Vagina (tissue), 2 donors: ENCODE results near the gene BTG2. TPM values are rescaled to one million over a fixed set of nuclear protein-coding genes. Genes with fewer than 3 reads are reported as not detected.

Source experiments
- DNase-seq, 2 donors: peaks; one replicate each; pipeline ENCODE4 v3.0.0-alpha.2; 2017; ENCODE audit errors: extremely low spot score in 2 of 2
- H3K27ac ChIP-seq: fragments of 200-600 bp; sonication (generic); one replicate; pipeline ENCODE4 v1.5.1; 2019
- H3K27me3 ChIP-seq: fragments of 200-600 bp; sonication (generic); one replicate; pipeline ENCODE4 v1.5.1; 2019
- H3K36me3 ChIP-seq, 2 donors: fragments of 200-600 bp; sonication (generic); one replicate each; pipeline ENCODE4 v1.5.1; 2017 to 2019
- H3K4me1 ChIP-seq: fragments of 200-600 bp; sonication (generic); one replicate; pipeline ENCODE4 v1.5.1; 2019
- H3K4me3 ChIP-seq, 2 donors: fragments of 200-600 bp; sonication (generic); 1 replicate in 1 of 2; 2 replicates in 1 of 2; pipeline ENCODE4 v1.5.1; 2016 to 2019
- H3K9me3 ChIP-seq: fragments of 200-600 bp; sonication (generic); one replicate; pipeline ENCODE4 v1.5.1; 2019
- CTCF ChIP-seq, 3 experiments: fragments of 450-650 bp in 2 of 3; fragments of 200-600 bp in 1 of 3; sonication (generic) in 1 of 3; IDR thresholded peaks; one replicate each; pipeline ENCODE4 v1.5.1; 2017 to 2019; ENCODE audit warnings: antibody characterized with exemption in 3 of 3, mild to moderate bottlenecking in 2 of 3, moderate library complexity in 2 of 3
- POLR2A ChIP-seq, 2 donors: fragments of 450-650 bp; IDR thresholded peaks; one replicate each; pipeline ENCODE4 v1.6.1; 2017; ENCODE audit warnings: antibody characterized with exemption in 2 of 2, mild to moderate bottlenecking in 2 of 2, moderate library complexity in 2 of 2
- POLR2AphosphoS5 ChIP-seq, 2 donors: sonication (generic); formaldehyde crosslinking; IDR thresholded peaks; one replicate each; pipeline ENCODE4 v1.9.0; 2017; ENCODE audit warnings: antibody characterized with exemption in 2 of 2, mild to moderate bottlenecking in 2 of 2, low read depth in 1 of 2; ENCODE audit not compliant: insufficient read depth in 1 of 2
- intact Hi-C: fragments of 100-400 bp; cut with DNase I; formaldehyde crosslinking; loops from one replicate; pipeline ENCODE4 v1.15.1; 2023
- total RNA-seq: library from RNA; depleted of rRNA; stranded (reverse); fragments of >200 nt; gene quantifications from one replicate; pipeline ENCODE4 v1.2.3, GENCODE V29; 2016

Gene BTG2
- total RNA-seq, 1 donor from 2014 or later = 191 TPM

GRCh38 chr1:203288400-203288799, 16.9 kb upstream of the BTG2 start:
- no peak for DNase-seq
- Histone ChIP-seq H3K4me3 (no peak overlapping the region), H3K36me3 (no peaks in the 10 kb centered on the region), H3K4me1 (peaks cover 61% of the 10 kb centered on the region), H3K27me3 (no peaks in the 10 kb centered on the region), H3K9me3 (no peaks in the 10 kb centered on the region), H3K27ac (peak overlapping the region; percentile 89)
- TF ChIP-seq POLR2AphosphoS5 (IDR thresholded peaks at IDR 0.05; ENCODE audit: insufficient read depth in 1 of 2, low read depth in 1 of 2) (no peak), POLR2A (IDR thresholded peaks at IDR 0.05) (no peak), CTCF (IDR thresholded peaks at IDR 0.05) (no peak)
- intact Hi-C loops = no loop called here

GRCh38 chr1:203289281-203289981, 15.9 kb upstream of the BTG2 start:
- DNase-seq = no peak
- Histone ChIP-seq H3K36me3 (no peaks in the 10 kb centered on the region), H3K4me1 (peaks cover 61% of the 10 kb centered on the region), H3K27ac (peak overlapping the region; percentile 89), H3K27me3 (no peaks in the 10 kb centered on the region), H3K4me3 (peak overlapping the region in 1 of 2 donors; percentile 23), H3K9me3 (no peaks in the 10 kb centered on the region)
- no peak for TF ChIP-seq CTCF (IDR thresholded peaks at IDR 0.05)
- peak in 1 of 2 donors; percentile 12 for TF ChIP-seq POLR2AphosphoS5 (IDR thresholded peaks at IDR 0.05; ENCODE audit: insufficient read depth in 1 of 2, low read depth in 1 of 2)
- intact Hi-C loops = no loop called here

GRCh38 chr1:203289982-203290260, 15.4 kb upstream of the BTG2 start:
- Histone ChIP-seq H3K4me1 (peaks cover 61% of the 10 kb centered on the region), H3K36me3 (no peaks in the 10 kb centered on the region), H3K9me3 (no peaks in the 10 kb centered on the region), H3K27ac (peak overlapping the region; percentile 89), H3K4me3 (peak overlapping the region; percentile 23 to 28), H3K27me3 (no peaks in the 10 kb centered on the region)
- intact Hi-C loops = no loop called here
- no peak for TF ChIP-seq POLR2AphosphoS5 (IDR thresholded peaks at IDR 0.05; ENCODE audit: insufficient read depth in 1 of 2, low read depth in 1 of 2)
- DNase-seq = no peak

GRCh38 chr1:203290261-203291089, 14.8 kb upstream of the BTG2 start:
- DNase-seq = no peak
- peak overlapping the region; percentile 23 to 28 for H3K4me3 ChIP-seq
- H3K27ac ChIP-seq = peak overlapping the region; percentile 89
- peak; percentile 86 to 92 for TF ChIP-seq POLR2AphosphoS5 (IDR thresholded peaks at IDR 0.05; ENCODE audit: insufficient read depth in 1 of 2, low read depth in 1 of 2)
- TF ChIP-seq POLR2A (IDR thresholded peaks at IDR 0.05) = peak in 1 of 2 donors; percentile 42
- TF ChIP-seq CTCF (IDR thresholded peaks at IDR 0.05) = no peak
- intact Hi-C loops = no loop called here
- H3K4me1 ChIP-seq = peaks cover 61% of the 10 kb centered on the region
- H3K36me3 ChIP-seq = no peaks in the 10 kb centered on the region
- H3K9me3 ChIP-seq = no peaks in the 10 kb centered on the region
- no peaks in the 10 kb centered on the region for H3K27me3 ChIP-seq

- Histone ChIP-seq H3K4me3 (no peak overlapping the region), H3K27me3 (no peaks in the 10 kb centered on the region), H3K4me1 (peaks cover 58% of the 10 kb centered on the region), H3K36me3 (no peaks in the 10 kb centered on the region), H3K9me3 (no peaks in the 10 kb centered on the region), H3K27ac (peak overlapping the region; percentile 89)
- TF ChIP-seq POLR2A (IDR thresholded peaks at IDR 0.05) = no peak
- TF ChIP-seq CTCF (IDR thresholded peaks at IDR 0.05) = no peak
- TF ChIP-seq POLR2AphosphoS5 (IDR thresholded peaks at IDR 0.05; ENCODE audit: insufficient read depth in 1 of 2, low read depth in 1 of 2) = no peak
- no peak for DNase-seq
- intact Hi-C loops = no loop called here
Observed at GRCh38 chr1:203291201-203292096, 13.9 kb upstream of the BTG2 start.
